Stimulated activated CD8-positive, alpha-beta memory T cell treated with anti-CD3 and anti-CD28 coated beads, Interleukin-7, amount 100 ng/mL, for 1 hour (primary cell): Measurements from ENCODE around the gene ADAMTS7.
"Not testable (repeated sequence)": the region's sequence is repeated elsewhere in the genome, so short reads cannot be mapped to it uniquely, and the experiment has no call there.

Experiments used
- DNase-seq, 2 donors: peaks; one replicate each; pipeline ENCODE4 v3.0.0-alpha.2; 2020; ENCODE audit warnings: low read depth in 2 of 2

ADAMTS7 gene

GRCh38 chr15:78753751-78754535 lies 57.3 kb downstream of the ADAMTS7 start:
- DNase-seq, result not testable (repeated sequence)

GRCh38 chr15:78753359-78753659 lies 58.0 kb downstream of the ADAMTS7 start:
- DNase-seq, result not testable (repeated sequence)

- DNase-seq, result no peak
Measured at GRCh38 chr15:78752492-78753358, 58.5 kb downstream of the ADAMTS7 start.

GRCh38 chr15:78751602-78751979 lies 59.7 kb downstream of the ADAMTS7 start:
- no peak for DNase-seq

GRCh38 chr15:78750974-78751601 lies 60.2 kb downstream of the ADAMTS7 start:
- DNase-seq, result peak; percentile 68 to 79

GRCh38 chr15:78750566-78750965 lies 60.7 kb downstream of the ADAMTS7 start:
- no peak for DNase-seq

- no peak for DNase-seq
Measured at GRCh38 chr15:78749831-78750230, 61.4 kb downstream of the ADAMTS7 start.

- not testable (repeated sequence) for DNase-seq
Measured at GRCh38 chr15:78747877-78748276, 63.4 kb downstream of the ADAMTS7 start.

- DNase-seq, result not testable (repeated sequence)
Measured at GRCh38 chr15:78741674-78742073, 69.6 kb downstream of the ADAMTS7 start.

- no peak for DNase-seq
Measured at GRCh38 chr15:78740904-78741274, 70.4 kb downstream of the ADAMTS7 start.

GRCh38 chr15:78739996-78740903 lies 71.0 kb downstream of the ADAMTS7 start:
- DNase-seq, result no peak

GRCh38 chr15:78739206-78739605 lies 72.1 kb downstream of the ADAMTS7 start:
- no peak for DNase-seq

GRCh38 chr15:78737931-78738558 lies 73.2 kb downstream of the ADAMTS7 start:
- not testable (repeated sequence) for DNase-seq

GRCh38 chr15:78737187-78737820 lies 74.0 kb downstream of the ADAMTS7 start:
- no peak for DNase-seq

- not testable (repeated sequence) for DNase-seq
Measured at GRCh38 chr15:78736286-78736685, 75.0 kb downstream of the ADAMTS7 start.

- no peak for DNase-seq
Measured at GRCh38 chr15:78734451-78735064, 76.7 kb downstream of the ADAMTS7 start.

GRCh38 chr15:78732634-78733033 lies 78.6 kb downstream of the ADAMTS7 start:
- DNase-seq, result no peak

GRCh38 chr15:78730955-78731354 lies 80.3 kb downstream of the ADAMTS7 start:
- no peak for DNase-seq

- DNase-seq, result not testable (repeated sequence)
Measured at GRCh38 chr15:78728427-78728826, 82.8 kb downstream of the ADAMTS7 start.

- no peak for DNase-seq
Measured at GRCh38 chr15:78727561-78727960, 83.7 kb downstream of the ADAMTS7 start.
